ENCODE measurements around the gene ZZZ3.
"Not testable (repeated sequence)": the region's sequence is repeated elsewhere in the genome, so short reads cannot be mapped to it uniquely, and the experiment has no call there.

ZZZ3 gene

GRCh38 chr1:77682460-77683159 is at the start of gene ZZZ3:
TSS of gene ZZZ3 (minus strand) at chr1:77682658. CDS start at chr1:77633354, 49,304 bp downstream.
- DNase-seq (ENCODE audit: low read depth), result peak; percentile 93

GRCh38 chr1:77732090-77732489 is 49.6 kb upstream of the ZZZ3 start:
- DNase-seq (ENCODE audit: low read depth), result no peak

- no peak for DNase-seq (ENCODE audit: low read depth)
These were observed 43.2 kb upstream of the ZZZ3 start for GRCh38 chr1:77725706-77726105.

GRCh38 chr1:77718181-77718580 is 35.7 kb upstream of the ZZZ3 start:
- no peak for DNase-seq (ENCODE audit: low read depth)

GRCh38 chr1:77716065-77716464 is 33.6 kb upstream of the ZZZ3 start:
- DNase-seq (ENCODE audit: low read depth), result no peak

- DNase-seq (ENCODE audit: low read depth), result no peak
These were observed 27.3 kb upstream of the ZZZ3 start for GRCh38 chr1:77709727-77710126.

- DNase-seq (ENCODE audit: low read depth), result no peak
These were observed 23.9 kb upstream of the ZZZ3 start for GRCh38 chr1:77706321-77706720.

- DNase-seq (ENCODE audit: low read depth), result no peak
These were observed 22.3 kb upstream of the ZZZ3 start for GRCh38 chr1:77704736-77705135.

GRCh38 chr1:77699673-77700072 is 17.2 kb upstream of the ZZZ3 start:
- DNase-seq (ENCODE audit: low read depth), result not testable (repeated sequence)

- no peak for DNase-seq (ENCODE audit: low read depth)
These were observed 15.0 kb upstream of the ZZZ3 start for GRCh38 chr1:77697441-77697840.

GRCh38 chr1:77688939-77689338 is 6.5 kb upstream of the ZZZ3 start:
- no peak for DNase-seq (ENCODE audit: low read depth)

- DNase-seq (ENCODE audit: low read depth), result peak; percentile 23
These were observed 5.1 kb upstream of the ZZZ3 start for GRCh38 chr1:77687519-77687906.

GRCh38 chr1:77686796-77687518 is 4.5 kb upstream of the ZZZ3 start:
- no peak for DNase-seq (ENCODE audit: low read depth)

- peak; percentile 93 for DNase-seq (ENCODE audit: low read depth)
These were observed 996 bp upstream of the ZZZ3 start for GRCh38 chr1:77683160-77684148.

- DNase-seq (ENCODE audit: low read depth), result peak; percentile 11
These were observed 2.3 kb downstream of the ZZZ3 start for GRCh38 chr1:77680173-77680572.

GRCh38 chr1:77678660-77679610 is 3.5 kb downstream of the ZZZ3 start:
- DNase-seq (ENCODE audit: low read depth), result no peak

- DNase-seq (ENCODE audit: low read depth), result not testable (repeated sequence)
These were observed 7.7 kb downstream of the ZZZ3 start for GRCh38 chr1:77674807-77675206.

- no peak for DNase-seq (ENCODE audit: low read depth)
These were observed 8.6 kb downstream of the ZZZ3 start for GRCh38 chr1:77673716-77674355.

- DNase-seq (ENCODE audit: low read depth), result no peak
These were observed 9.4 kb downstream of the ZZZ3 start for GRCh38 chr1:77673030-77673429.

- DNase-seq (ENCODE audit: low read depth), result no peak
These were observed 10.1 kb downstream of the ZZZ3 start for GRCh38 chr1:77672374-77672773.

- DNase-seq (ENCODE audit: low read depth), result peak; percentile 72
These were observed 10.6 kb downstream of the ZZZ3 start for GRCh38 chr1:77671836-77672235.
